IPS-18c (cell line): ENCODE data around the gene ZRANB2.

Experiments used
- H3K4me3 ChIP-seq: 2 replicates; pipeline ENCODE4 v1.7.0; 2013; ENCODE audit warnings: low read depth, mild to moderate bottlenecking, low read length, moderate library complexity; ENCODE audit not compliant: insufficient read depth
- H3K9me3 ChIP-seq: one replicate; pipeline ENCODE4 v1.6.1; 2013; ENCODE audit warnings: mild to moderate bottlenecking, low read length, moderate library complexity; ENCODE audit not compliant: control insufficient read depth, insufficient read depth

Gene ZRANB2, protein sequence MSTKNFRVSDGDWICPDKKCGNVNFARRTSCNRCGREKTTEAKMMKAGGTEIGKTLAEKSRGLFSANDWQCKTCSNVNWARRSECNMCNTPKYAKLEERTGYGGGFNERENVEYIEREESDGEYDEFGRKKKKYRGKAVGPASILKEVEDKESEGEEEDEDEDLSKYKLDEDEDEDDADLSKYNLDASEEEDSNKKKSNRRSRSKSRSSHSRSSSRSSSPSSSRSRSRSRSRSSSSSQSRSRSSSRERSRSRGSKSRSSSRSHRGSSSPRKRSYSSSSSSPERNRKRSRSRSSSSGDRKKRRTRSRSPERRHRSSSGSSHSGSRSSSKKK

GRCh38 chr1:71080739-71081696 is at the start of gene ZRANB2:
Gene ZRANB2, minus strand, starts transcription at chr1:71081035. Its CDS starts 40 bp downstream, at chr1:71080995.
- Histone ChIP-seq H3K4me3 (peak within 1 kb of the TSS; percentile 68), H3K9me3 (no peaks in the 10 kb centered on the region)

- no peak overlapping the region for H3K4me3 ChIP-seq
- no peaks in the 10 kb centered on the region for H3K9me3 ChIP-seq
These were observed 47.2 kb upstream of the ZRANB2 start for GRCh38 chr1:71128060-71128459.

DNA sequence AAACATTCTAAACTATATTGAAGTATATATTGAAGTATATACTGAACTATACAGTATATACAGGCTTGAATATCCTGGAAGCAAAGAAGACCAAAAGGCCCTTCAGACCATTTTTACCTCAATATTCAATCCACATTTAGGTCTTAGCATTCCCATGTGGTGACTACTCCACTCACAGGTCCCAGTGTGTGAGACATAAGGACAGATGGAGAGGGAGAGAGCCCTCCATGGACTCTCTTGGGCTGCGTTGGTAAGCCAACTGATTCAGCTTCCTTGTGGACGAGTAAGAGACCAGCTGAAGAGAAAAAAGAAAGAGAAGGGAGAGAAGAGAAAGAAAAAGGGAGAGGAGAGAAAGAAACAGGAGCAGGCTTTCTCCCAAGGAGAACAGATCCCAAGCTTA is 37.3 kb upstream of the ZRANB2 start:
- H3K9me3 ChIP-seq = peaks cover 2% of the 10 kb centered on the region
- H3K4me3 ChIP-seq = no peak overlapping the region

GRCh38 chr1:71116729-71117128 is 35.9 kb upstream of the ZRANB2 start:
- Histone ChIP-seq H3K9me3 (peaks cover 2% of the 10 kb centered on the region), H3K4me3 (no peak overlapping the region)

GRCh38 chr1:71106658-71107322 is 26.0 kb upstream of the ZRANB2 start:
- no peaks in the 10 kb centered on the region for H3K9me3 ChIP-seq
- no peak overlapping the region for H3K4me3 ChIP-seq

DNA sequence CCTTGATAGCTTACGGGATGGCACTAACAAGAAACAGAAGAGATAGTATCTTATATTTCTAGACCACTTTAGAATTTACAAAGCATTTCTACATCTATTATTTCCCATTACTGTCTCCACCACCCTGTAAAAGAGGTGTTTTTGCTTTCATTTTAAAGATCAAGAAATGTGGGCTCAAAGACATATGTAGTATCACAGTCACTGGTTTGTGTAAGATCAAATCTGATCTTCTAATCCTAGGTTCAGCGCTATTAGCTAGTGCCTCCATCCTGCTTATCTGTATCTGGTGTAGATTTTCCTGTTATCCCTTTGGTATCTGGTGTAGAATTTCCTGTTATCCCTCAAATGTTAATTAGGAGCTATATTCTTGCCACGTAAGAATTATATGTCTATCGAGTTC is 23.6 kb upstream of the ZRANB2 start:
- H3K9me3 ChIP-seq = no peaks in the 10 kb centered on the region

DNA sequence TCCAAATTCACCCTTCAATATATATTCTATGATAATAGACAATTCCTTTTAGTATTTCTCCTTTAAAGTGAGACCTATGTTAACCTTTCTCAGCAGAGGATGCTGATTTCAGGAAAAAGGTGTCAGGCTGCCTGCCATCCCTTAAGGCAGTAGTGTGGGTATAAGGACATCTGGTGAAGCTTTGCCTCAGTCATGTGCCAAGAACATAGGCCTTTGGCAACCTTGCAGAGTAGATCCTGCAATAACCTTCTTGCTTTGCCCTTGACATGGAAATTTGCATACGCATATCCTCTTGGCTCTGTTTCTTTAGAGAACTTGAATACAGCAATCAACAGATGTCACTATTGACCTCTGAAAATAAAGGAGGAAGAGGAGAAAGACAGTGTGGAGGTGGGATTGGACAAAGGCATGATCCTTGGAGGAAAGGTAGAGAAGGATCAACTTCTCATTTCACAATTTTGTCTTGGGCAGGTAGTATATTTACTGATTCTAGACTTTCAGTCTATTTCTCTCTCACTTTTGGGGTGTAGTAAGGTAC is 21.1 kb upstream of the ZRANB2 start:
- no peak overlapping the region for H3K4me3 ChIP-seq
- H3K9me3 ChIP-seq = no peaks in the 10 kb centered on the region

More for the DNA sequence above, 23.6 kb upstream of the ZRANB2 start:
- no peak overlapping the region for H3K4me3 ChIP-seq

- H3K9me3 ChIP-seq = no peaks in the 10 kb centered on the region
- H3K4me3 ChIP-seq = no peak overlapping the region
These were observed 16.6 kb upstream of the ZRANB2 start for GRCh38 chr1:71097428-71097827.

DNA sequence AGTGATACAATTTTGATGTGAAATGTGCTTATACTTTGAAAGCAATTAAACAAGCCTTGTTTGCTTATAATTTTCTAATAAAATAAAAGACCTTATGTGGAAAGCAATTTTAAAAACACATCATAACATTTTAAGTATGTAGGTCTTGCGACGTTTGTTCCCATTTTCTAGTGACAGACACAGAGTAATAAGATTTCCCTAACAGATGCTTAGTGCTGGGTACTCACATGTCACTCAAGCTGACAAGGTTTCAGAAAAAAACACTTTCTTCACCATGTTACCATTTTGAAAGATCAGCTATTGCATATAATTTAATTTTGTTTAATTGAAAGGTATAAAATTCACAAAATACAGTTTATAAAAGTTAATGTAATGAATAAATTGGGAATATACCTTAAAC is 14.1 kb upstream of the ZRANB2 start:
- Histone ChIP-seq H3K9me3 (no peaks in the 10 kb centered on the region), H3K4me3 (no peak overlapping the region)

GRCh38 chr1:71093938-71094337 is 13.1 kb upstream of the ZRANB2 start:
- H3K4me3 ChIP-seq = no peak overlapping the region
- H3K9me3 ChIP-seq = no peaks in the 10 kb centered on the region

- no peak overlapping the region for H3K4me3 ChIP-seq
- no peaks in the 10 kb centered on the region for H3K9me3 ChIP-seq
These were observed 8.9 kb upstream of the ZRANB2 start for GRCh38 chr1:71089536-71090270.

DNA sequence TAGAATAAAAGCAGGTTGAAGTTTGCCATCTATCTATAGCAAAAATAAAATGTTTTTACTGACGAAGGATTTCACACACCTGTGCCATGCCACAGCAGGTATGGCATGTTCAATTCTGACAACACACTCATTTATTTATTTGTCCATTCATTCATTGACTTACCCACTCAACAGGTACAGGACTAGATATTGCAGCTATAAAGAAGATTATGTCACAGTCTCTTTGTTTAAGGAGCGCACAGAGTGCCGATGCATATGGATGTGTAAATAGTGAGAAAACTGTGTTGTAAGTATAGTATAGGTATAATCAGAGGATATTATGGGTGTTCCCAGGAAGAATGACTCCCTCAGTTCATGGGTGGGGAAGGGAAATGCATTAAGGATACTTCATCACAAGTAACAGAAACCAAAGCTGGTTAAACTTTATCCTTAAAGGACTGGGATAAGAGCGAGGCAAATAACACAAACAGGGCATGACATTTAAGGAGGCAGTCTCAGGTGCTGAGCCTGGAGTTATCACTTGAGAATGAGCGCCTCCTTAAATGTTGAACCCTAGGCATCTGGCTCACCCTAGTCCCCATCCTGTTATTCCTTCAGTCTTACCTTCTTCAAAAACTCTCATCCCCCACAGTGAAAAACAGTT is 7.9 kb upstream of the ZRANB2 start:
- H3K4me3 ChIP-seq = no peak overlapping the region
- H3K9me3 ChIP-seq = no peaks in the 10 kb centered on the region

- H3K9me3 ChIP-seq = no peaks in the 10 kb centered on the region
- H3K4me3 ChIP-seq = no peak overlapping the region
These were observed 6.9 kb upstream of the ZRANB2 start for GRCh38 chr1:71087713-71088112.

DNA sequence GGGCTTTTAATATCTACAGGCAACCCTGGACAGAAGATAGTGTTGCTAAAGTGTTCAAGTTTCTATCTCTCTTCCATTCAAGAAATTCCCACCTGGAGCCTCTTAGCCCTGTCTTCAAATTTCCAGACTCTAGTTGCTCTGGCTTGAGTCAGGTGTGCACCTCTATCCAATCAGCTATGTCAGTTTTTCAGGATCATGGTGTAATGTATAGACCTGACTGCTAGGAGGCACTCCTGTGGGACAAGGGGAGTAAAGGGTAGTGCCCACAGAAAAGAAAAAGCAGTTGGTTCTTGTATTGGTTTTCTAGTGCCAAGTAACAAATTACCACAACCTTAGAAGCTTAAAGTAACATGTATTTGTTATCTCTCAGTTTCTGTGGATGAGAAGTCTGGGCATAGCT is 6.2 kb upstream of the ZRANB2 start:
- H3K4me3 ChIP-seq = no peak overlapping the region

GRCh38 chr1:71086331-71086730 is 5.5 kb upstream of the ZRANB2 start:
- Histone ChIP-seq H3K4me3 (no peak overlapping the region), H3K9me3 (no peaks in the 10 kb centered on the region)

More for the DNA sequence above, 6.2 kb upstream of the ZRANB2 start:
- H3K9me3 ChIP-seq = no peaks in the 10 kb centered on the region

GRCh38 chr1:71083271-71083670 is 2.4 kb upstream of the ZRANB2 start:
- Histone ChIP-seq H3K4me3 (no peak overlapping the region), H3K9me3 (no peaks in the 10 kb centered on the region)
